ENCODE results near the gene RAD50. TPM values are rescaled to one million over a fixed set of nuclear protein-coding genes. Genes with fewer than 3 reads are reported as not detected.

RAD50 gene
- total and polyA plus RNA-seq, 12 donors, result 5.4 to 41.6 (median 28.7) TPM

DNA sequence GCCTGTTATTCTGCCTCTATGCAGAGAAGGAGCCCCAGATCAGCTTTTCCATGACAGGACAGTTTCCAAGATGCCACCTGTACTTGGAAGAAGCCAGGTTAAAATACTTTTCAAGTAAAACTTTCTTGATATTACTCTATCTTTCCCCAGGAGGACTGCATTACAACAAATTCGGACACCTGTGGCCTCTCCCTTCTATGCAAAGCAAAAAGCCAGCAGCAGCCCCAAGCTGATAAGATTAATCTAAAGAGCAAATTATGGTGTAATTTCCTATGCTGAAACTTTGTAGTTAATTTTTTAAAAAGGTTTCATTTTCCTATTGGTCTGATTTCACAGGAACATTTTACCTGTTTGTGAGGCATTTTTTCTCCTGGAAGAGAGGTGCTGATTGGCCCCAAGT lies 116.7 kb downstream of the RAD50 start:
- Histone ChIP-seq H3K27me3 (no peaks in the 10 kb centered on the region), H3K9me3 (replicated peaks in 1 of 3) (no peaks in the 10 kb centered on the region), H3K4me1 (replicated peaks in 1 of 2) (peaks cover 0 to 6% of the 10 kb centered on the region in 2 donors), H3K36me3 (replicated peaks in 1 of 2) (no peaks in the 10 kb centered on the region), H3K4me3 (no peak overlapping the region), H3K27ac (no peak overlapping the region)
- 84 to 91% (median 85%) methylated on average over 1 of the region's 1 CpG for WGBS, 4 donors
- intact Hi-C loops (cut with DNase I), result no loop called here
- TF ChIP-seq, protein P1, sequence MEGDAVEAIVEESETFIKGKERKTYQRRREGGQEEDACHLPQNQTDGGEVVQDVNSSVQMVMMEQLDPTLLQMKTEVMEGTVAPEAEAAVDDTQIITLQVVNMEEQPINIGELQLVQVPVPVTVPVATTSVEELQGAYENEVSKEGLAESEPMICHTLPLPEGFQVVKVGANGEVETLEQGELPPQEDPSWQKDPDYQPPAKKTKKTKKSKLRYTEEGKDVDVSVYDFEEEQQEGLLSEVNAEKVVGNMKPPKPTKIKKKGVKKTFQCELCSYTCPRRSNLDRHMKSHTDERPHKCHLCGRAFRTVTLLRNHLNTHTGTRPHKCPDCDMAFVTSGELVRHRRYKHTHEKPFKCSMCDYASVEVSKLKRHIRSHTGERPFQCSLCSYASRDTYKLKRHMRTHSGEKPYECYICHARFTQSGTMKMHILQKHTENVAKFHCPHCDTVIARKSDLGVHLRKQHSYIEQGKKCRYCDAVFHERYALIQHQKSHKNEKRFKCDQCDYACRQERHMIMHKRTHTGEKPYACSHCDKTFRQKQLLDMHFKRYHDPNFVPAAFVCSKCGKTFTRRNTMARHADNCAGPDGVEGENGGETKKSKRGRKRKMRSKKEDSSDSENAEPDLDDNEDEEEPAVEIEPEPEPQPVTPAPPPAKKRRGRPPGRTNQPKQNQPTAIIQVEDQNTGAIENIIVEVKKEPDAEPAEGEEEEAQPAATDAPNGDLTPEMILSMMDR (IDR thresholded peaks at IDR 0.05), result no peak
- no peak for TF ChIP-seq POLR2A (IDR thresholded peaks at IDR 0.05)
- DNase-seq, result peak in 1 of 7 donors; percentile 4

DNA sequence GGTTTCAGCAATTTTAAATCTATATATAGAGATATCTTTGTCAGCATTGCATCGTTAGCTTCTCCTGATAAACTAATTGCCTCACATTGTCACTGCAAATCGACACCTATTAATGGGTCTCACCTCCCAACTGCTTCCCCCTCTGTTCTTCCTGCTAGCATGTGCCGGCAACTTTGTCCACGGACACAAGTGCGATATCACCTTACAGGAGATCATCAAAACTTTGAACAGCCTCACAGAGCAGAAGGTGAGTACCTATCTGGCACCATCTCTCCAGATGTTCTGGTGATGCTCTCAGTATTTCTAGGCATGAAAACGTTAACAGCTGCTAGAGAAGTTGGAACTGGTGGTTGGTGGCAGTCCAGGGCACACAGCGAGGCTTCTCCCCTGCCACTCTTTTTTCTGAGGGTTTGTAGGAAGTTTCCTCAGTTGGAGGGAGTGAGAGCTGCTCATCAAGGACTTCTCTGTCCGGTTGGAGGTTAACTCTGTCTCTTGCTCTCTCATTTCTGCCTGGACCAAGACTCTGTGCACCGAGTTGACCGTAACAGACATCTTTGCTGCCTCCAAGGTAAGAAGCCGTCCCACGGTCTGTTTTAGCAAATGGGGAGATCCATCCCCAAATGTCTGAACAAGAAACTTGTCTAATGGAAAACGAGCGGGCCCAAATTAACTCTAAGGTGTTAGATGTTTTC lies 117.3 kb downstream of the RAD50 start, which contains the start of gene IL4:
Gene IL4, plus strand, starts transcription at position 51 of the 692 bp plus-strand sequence. Its CDS starts 62 bp downstream, at position 113.
- no peak for TF ChIP-seq POLR2A (IDR thresholded peaks at IDR 0.05)
- TF ChIP-seq, protein P1 (IDR thresholded peaks at IDR 0.05), result no peak
- intact Hi-C loops (cut with DNase I), result no loop called here
- Histone ChIP-seq H3K27me3 (no peaks in the 10 kb centered on the region), H3K4me1 (replicated peaks in 1 of 2) (peaks cover 0 to 6% of the 10 kb centered on the region in 2 donors), H3K27ac (no peak within 1 kb of the TSS), H3K4me3 (no peak within 1 kb of the TSS), H3K36me3 (replicated peaks in 1 of 2) (no peaks in the 10 kb centered on the region), H3K9me3 (replicated peaks in 1 of 3) (no peaks in the 10 kb centered on the region)
- peak in 1 of 7 donors; percentile 18 for DNase-seq
- WGBS, 4 donors, result 84 to 89% (median 87%) methylated on average over 13 to 14 of the region's 14 CpGs

DNA sequence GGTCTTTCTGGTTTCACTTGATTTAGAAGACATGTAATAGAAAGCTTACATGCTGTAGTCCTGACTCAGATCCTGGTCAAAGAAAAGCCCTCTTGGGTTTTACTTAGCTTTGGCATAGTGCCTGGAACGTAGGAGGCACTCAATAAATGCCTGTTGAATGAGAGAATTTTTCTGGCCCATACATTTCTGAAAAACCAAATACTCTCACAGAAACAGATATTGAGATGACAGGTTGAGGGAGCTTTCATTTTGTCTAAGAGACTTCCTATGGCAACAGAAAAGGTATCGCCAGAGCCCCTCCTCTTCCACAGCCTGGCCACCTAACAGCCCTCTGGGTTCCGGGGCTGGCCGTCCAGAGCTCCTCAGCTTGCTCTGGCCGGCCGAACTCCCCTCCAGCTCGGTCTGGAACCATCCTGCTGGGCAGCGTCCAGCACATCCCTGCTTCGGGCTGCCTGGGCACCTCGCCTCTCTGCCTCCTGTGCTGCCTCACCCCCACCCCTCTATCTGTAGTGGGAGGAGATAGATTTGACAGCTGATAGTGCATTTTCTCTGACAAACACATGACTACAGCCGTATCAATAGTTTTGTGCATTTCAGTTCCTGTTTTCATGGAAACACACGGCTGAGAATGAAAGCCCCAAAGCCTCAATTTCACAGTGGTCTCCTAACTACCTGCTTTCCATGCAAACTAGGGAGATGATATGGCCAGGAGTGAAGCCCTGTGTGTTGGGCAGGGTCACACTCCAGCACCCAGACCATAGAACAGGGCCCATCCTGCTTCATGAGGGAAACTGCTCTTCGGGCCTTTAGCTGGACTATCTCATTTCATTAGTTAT lies 118.1 kb downstream of the RAD50 start:
- WGBS, 4 donors, result 76 to 85% (median 84%) methylated on average over 6 to 13 of the region's 13 CpGs
- H3K27me3 ChIP-seq, result no peaks in the 10 kb centered on the region
- no peak for TF ChIP-seq POLR2A (IDR thresholded peaks at IDR 0.05)
- TF ChIP-seq, protein P1 (IDR thresholded peaks at IDR 0.05), result no peak
- no peak overlapping the region for H3K4me3 ChIP-seq
- peak in 1 of 7 donors; percentile 24 for DNase-seq
- H3K27ac ChIP-seq, result no peak overlapping the region
- intact Hi-C loops (cut with DNase I), result no loop called here
- H3K4me1 ChIP-seq (replicated peaks in 1 of 2), result peaks cover 0 to 6% of the 10 kb centered on the region in 2 donors
- no peaks in the 10 kb centered on the region for H3K36me3 ChIP-seq (replicated peaks in 1 of 2)
- H3K9me3 ChIP-seq (replicated peaks in 1 of 3), result no peaks in the 10 kb centered on the region

DNA sequence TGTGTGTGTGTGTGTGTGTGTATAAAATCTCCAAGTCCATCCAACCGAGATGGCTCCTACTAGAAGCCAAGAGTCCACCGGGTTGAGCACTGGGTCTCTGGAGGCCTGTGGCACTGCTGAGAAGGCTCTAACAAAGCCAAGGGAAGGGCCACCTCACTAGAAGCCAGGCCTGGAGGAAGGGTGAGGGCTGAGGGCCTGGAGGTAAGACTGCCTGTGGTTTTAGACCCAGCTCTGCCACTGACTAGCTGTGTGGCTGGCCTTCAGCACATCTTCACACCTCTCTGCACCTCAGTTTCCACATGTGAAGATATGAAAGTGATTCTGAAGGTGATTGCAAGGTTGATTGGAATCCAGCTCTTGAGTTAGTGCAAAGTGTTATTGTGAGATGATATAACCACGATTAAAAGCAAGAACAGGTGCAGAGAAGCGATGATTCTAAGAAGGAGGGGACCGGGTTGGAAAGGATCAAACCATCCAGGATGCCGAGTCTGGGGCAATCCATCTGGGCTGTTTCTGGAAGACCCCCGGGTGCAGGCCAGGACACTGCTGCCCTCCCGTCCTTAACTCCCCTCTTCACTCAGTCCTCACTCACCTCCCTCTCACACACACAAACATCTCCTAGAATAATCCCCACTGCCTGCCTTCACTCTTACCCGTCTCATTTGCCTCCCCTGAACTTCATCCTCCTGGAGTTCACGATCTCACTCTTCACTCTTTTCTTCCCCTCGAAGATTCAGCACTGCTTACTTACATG lies 119.3 kb downstream of the RAD50 start:
- Histone ChIP-seq H3K4me1 (replicated peaks in 1 of 2) (peaks cover 0 to 6% of the 10 kb centered on the region in 2 donors), H3K27ac (no peak overlapping the region), H3K9me3 (replicated peaks in 1 of 3) (no peaks in the 10 kb centered on the region), H3K4me3 (no peak overlapping the region), H3K36me3 (replicated peaks in 1 of 2) (no peaks in the 10 kb centered on the region), H3K27me3 (no peaks in the 10 kb centered on the region)
- intact Hi-C loops (cut with DNase I), result no loop called here
- WGBS, 4 donors, result 91 to 94% (median 93%) methylated on average over 11 of the region's 11 CpGs
- TF ChIP-seq, protein P1 (IDR thresholded peaks at IDR 0.05), result no peak
- TF ChIP-seq POLR2A (IDR thresholded peaks at IDR 0.05), result no peak
- peak in 1 of 7 donors; percentile 35 for DNase-seq

All from adrenal gland (tissue), 12 donors.